ENCODE data around the gene ASCC3. TPM values are rescaled to one million over a fixed set of nuclear protein-coding genes. Genes with fewer than 3 reads are reported as not detected.
"Not testable (repeated sequence)": the region's sequence is repeated elsewhere in the genome, so short reads cannot be mapped to it uniquely, and the experiment has no call there.

The ASCC3 gene
- total RNA-seq, 1 donor from 2014 or later, result 47.8 TPM

DNA sequence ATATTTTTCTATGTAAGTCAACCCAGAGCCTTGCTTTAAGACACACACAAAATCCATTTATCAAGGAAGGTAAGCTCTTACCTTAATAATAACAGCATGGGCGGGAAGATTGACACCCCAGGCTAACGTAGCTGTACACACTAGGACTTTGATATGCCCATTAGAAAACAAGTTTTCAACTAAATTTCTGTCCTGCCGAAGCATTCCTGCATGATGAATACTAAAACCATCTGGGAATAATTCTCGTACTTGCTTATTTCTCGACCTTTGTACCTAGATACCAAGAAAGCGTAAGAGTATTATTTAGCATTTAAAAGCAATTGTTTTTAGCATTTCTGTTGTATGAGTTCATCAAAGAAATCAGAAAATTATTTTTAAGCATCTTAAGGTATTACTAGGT, 218.9 kb downstream of the ASCC3 start:
- Mint-ChIP-seq H3K27me3 (no peaks in the 10 kb centered on the region), H3K4me3 (no peak overlapping the region), H3K4me1 (peaks cover 5% of the 10 kb centered on the region), H3K36me3 (ENCODE audit: low read depth) (peaks cover 10% of the 10 kb centered on the region), H3K9me3 (no peaks in the 10 kb centered on the region), H3K27ac (no peak overlapping the region)
- ATAC-seq (ENCODE audit: low read depth) (no peak), DNase-seq (no peak)
- TF ChIP-seq, protein P1, sequence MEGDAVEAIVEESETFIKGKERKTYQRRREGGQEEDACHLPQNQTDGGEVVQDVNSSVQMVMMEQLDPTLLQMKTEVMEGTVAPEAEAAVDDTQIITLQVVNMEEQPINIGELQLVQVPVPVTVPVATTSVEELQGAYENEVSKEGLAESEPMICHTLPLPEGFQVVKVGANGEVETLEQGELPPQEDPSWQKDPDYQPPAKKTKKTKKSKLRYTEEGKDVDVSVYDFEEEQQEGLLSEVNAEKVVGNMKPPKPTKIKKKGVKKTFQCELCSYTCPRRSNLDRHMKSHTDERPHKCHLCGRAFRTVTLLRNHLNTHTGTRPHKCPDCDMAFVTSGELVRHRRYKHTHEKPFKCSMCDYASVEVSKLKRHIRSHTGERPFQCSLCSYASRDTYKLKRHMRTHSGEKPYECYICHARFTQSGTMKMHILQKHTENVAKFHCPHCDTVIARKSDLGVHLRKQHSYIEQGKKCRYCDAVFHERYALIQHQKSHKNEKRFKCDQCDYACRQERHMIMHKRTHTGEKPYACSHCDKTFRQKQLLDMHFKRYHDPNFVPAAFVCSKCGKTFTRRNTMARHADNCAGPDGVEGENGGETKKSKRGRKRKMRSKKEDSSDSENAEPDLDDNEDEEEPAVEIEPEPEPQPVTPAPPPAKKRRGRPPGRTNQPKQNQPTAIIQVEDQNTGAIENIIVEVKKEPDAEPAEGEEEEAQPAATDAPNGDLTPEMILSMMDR (IDR thresholded peaks at IDR 0.05), result no peak
- intact Hi-C loops (cut with micrococcal nuclease), result no loop called here
- CTCF ChIA-PET, result no interaction called here
- POLR2A ChIA-PET, result no interaction called here

DNA sequence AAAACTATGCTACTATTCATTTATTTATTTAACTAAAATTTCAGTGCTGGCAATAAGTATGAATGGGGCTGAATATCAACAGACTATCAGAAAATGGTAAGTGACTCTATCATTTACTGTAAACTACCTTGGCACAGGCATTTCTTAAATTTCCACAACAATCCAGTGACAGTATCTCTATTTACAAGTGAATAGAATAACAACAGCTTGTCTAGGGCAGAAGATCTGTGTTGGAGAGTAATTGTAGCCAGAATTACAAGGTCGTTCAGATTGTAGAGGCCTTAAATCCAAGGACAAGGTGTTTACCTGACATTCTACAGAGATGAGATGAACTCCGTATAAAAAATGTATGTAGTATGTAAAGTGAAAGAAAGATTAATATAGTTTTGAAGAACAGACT, 222.6 kb downstream of the ASCC3 start:
- ATAC-seq (ENCODE audit: low read depth) (no peak), DNase-seq (no peak)
- ChIA-PET POLR2A (no interaction called here), CTCF (interaction anchor here (1.9 kb wide), 1 partner anchor 657 kb away, joined by 7 read pairs; no protein-coding TSS in a partner anchor)
- H3K4me3 Mint-ChIP-seq, result no peak overlapping the region
- H3K9me3 Mint-ChIP-seq, result no peaks in the 10 kb centered on the region
- no peak overlapping the region for H3K27ac Mint-ChIP-seq
- peaks cover 21% of the 10 kb centered on the region for H3K36me3 Mint-ChIP-seq (ENCODE audit: low read depth)
- TF ChIP-seq, protein P1 (IDR thresholded peaks at IDR 0.05), result no peak
- no peaks in the 10 kb centered on the region for H3K27me3 Mint-ChIP-seq
- intact Hi-C loops (cut with micrococcal nuclease), result no loop called here
- H3K4me1 Mint-ChIP-seq, result no peaks in the 10 kb centered on the region

GRCh38 chr6:100657678-100658330, 223.3 kb downstream of the ASCC3 start:
- Mint-ChIP-seq H3K36me3 (ENCODE audit: low read depth) (peaks cover 23% of the 10 kb centered on the region), H3K27ac (no peak overlapping the region), H3K27me3 (no peaks in the 10 kb centered on the region), H3K9me3 (no peaks in the 10 kb centered on the region), H3K4me3 (no peak overlapping the region), H3K4me1 (no peaks in the 10 kb centered on the region)
- TF ChIP-seq, protein P1 (IDR thresholded peaks at IDR 0.05), result no peak
- intact Hi-C loops (cut with micrococcal nuclease), result loop anchor here (1.0 kb wide), 1 partner anchor 542 kb away; no protein-coding TSS in a partner anchor
- no peak for ATAC-seq (ENCODE audit: low read depth)
- ChIA-PET CTCF (interaction anchor here (1.9 kb wide), 1 partner anchor 656 kb away, joined by 7 read pairs; no protein-coding TSS in a partner anchor), POLR2A (no interaction called here)
- DNase-seq, result no peak

- DNase-seq; intact Hi-C loops (cut with micrococcal nuclease); H3K27ac Mint-ChIP-seq; POLR2A ChIA-PET; H3K4me3 Mint-ChIP-seq; ATAC-seq (ENCODE audit: low read depth); H3K27me3 Mint-ChIP-seq; H3K9me3 Mint-ChIP-seq; CTCF ChIA-PET; H3K4me1 Mint-ChIP-seq: not testable (repeated sequence)
- peaks cover 63% of the 10 kb centered on the region for H3K36me3 Mint-ChIP-seq (ENCODE audit: low read depth)
Measured at GRCh38 chr6:100641147-100641546, 240.0 kb downstream of the ASCC3 start.

DNA sequence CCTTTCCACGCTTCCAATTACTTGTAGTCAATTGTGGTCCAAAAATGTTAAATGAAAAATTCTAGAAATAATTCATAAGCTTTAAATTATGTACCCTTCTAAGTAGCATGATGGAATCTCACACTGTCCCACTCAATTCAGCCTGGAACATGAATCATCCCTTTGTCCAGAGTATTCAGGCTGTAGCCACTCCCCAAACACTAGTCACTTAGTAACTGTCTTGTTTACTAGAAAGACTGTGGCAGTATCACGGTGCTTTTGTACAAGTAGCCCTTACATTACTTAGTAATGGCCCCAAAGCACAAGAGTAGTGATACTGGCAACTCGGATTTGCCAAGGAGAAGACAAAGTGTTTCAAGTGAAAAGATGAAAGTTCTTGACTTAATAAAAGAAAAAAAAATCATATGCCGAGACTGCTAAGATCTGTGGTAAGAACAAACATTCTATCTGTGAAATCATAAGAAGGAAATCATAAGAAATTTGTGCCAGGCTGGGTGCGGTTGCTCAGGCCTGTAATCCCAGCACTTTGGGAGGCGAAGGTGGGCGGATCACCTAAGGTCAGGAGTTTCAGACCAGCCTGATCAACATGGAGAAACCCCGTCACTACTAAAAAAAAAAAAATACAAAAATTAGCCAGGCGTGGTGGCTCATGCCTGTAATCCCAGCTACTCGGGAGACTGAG, 247.9 kb downstream of the ASCC3 start:
- Mint-ChIP-seq H3K4me3 (no peak overlapping the region), H3K27ac (no peak overlapping the region), H3K4me1 (no peaks in the 10 kb centered on the region), H3K36me3 (ENCODE audit: low read depth) (peaks cover 26% of the 10 kb centered on the region), H3K9me3 (no peaks in the 10 kb centered on the region), H3K27me3 (no peaks in the 10 kb centered on the region)
- no peak for DNase-seq
- CTCF ChIA-PET, result no interaction called here
- intact Hi-C loops (cut with micrococcal nuclease), result no loop called here
- TF ChIP-seq, protein P1 (IDR thresholded peaks at IDR 0.05), result no peak
- POLR2A ChIA-PET, result no interaction called here
- ATAC-seq (ENCODE audit: low read depth), result no peak
